Tibial artery (tissue), 4 donors: ENCODE measurements around the gene NTNG2.

Experiments
- DNase-seq, 2 donors: peaks; one replicate each; pipeline ENCODE4 v3.0.0-alpha.2; 2019
- H3K27ac ChIP-seq, 2 donors: fragments of 200-600 bp; sonication (generic) in 1 of 2; 1 replicate in 1 of 2; 2 replicates in 1 of 2; pipeline ENCODE4 v1.5.1; 2018 to 2019; ENCODE audit warnings: mild to moderate bottlenecking in 1 of 2
- H3K27me3 ChIP-seq, 2 donors: fragments of 200-600 bp; sonication (generic) in 1 of 2; one replicate each; pipeline versions ENCODE4 v1.5.1 to v1.6.0; 2016 to 2019
- H3K36me3 ChIP-seq, 3 donors: fragments of 200-600 bp; sonication (generic) in 2 of 3; one replicate each; pipeline ENCODE4 v1.5.1; 2016 to 2019; ENCODE audit warnings: mild to moderate bottlenecking in 2 of 3
- H3K4me1 ChIP-seq, 4 donors: fragments of 200-600 bp; sonication (generic) in 2 of 4; 1 replicate in 3 of 4; 2 replicates in 1 of 4; pipeline ENCODE4 v1.5.1; 2016 to 2019
- H3K4me3 ChIP-seq, 2 donors: fragments of 200-600 bp; sonication (generic) in 1 of 2; 1 replicate in 1 of 2; 2 replicates in 1 of 2; pipeline ENCODE4 v1.5.1; 2018 to 2019; ENCODE audit warnings: mild to moderate bottlenecking in 2 of 2
- H3K9me3 ChIP-seq, 3 donors: fragments of 200-600 bp; sonication (generic) in 1 of 3; one replicate each; pipeline ENCODE4 v1.5.1; 2016 to 2019
- intact Hi-C: fragments of 100-400 bp; cut with DNase I; formaldehyde crosslinking; loops from one replicate; pipeline ENCODE4 v1.15.0; 2023; ENCODE audit warnings: low total_unique reads
- TF ChIP-seq, protein P1 (sequence below), 2 experiments: fragments of 200-600 bp in 1 of 2; fragments of 450-650 bp in 1 of 2; IDR thresholded peaks; one replicate each; pipeline ENCODE4 v1.5.1; 2017 to 2019; ENCODE audit warnings: antibody characterized with exemption in 2 of 2, mild to moderate bottlenecking in 1 of 2, moderate library complexity in 1 of 2

The NTNG2 gene

GRCh38 chr9:132172185-132172584 is 10.3 kb downstream of the NTNG2 start:
- peaks cover 0 to 74% of the 10 kb centered on the region in 2 donors for H3K27me3 ChIP-seq
- H3K4me1 ChIP-seq, result no peaks in the 10 kb centered on the region
- H3K36me3 ChIP-seq, result no peaks in the 10 kb centered on the region
- H3K9me3 ChIP-seq, result no peaks in the 10 kb centered on the region
- H3K27ac ChIP-seq, result no peak overlapping the region
- TF ChIP-seq, protein P1, sequence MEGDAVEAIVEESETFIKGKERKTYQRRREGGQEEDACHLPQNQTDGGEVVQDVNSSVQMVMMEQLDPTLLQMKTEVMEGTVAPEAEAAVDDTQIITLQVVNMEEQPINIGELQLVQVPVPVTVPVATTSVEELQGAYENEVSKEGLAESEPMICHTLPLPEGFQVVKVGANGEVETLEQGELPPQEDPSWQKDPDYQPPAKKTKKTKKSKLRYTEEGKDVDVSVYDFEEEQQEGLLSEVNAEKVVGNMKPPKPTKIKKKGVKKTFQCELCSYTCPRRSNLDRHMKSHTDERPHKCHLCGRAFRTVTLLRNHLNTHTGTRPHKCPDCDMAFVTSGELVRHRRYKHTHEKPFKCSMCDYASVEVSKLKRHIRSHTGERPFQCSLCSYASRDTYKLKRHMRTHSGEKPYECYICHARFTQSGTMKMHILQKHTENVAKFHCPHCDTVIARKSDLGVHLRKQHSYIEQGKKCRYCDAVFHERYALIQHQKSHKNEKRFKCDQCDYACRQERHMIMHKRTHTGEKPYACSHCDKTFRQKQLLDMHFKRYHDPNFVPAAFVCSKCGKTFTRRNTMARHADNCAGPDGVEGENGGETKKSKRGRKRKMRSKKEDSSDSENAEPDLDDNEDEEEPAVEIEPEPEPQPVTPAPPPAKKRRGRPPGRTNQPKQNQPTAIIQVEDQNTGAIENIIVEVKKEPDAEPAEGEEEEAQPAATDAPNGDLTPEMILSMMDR (IDR thresholded peaks at IDR 0.05), result no peak
- intact Hi-C loops, result loop anchor here (5.0 kb wide), 1 partner anchor 65 kb away; no protein-coding TSS in a partner anchor
- no peak overlapping the region for H3K4me3 ChIP-seq
- DNase-seq, result no peak

- peaks cover 0 to 67% of the 10 kb centered on the region in 2 donors for H3K27me3 ChIP-seq
- no peaks in the 10 kb centered on the region for H3K36me3 ChIP-seq
- H3K4me3 ChIP-seq, result no peak overlapping the region
- no peak overlapping the region for H3K27ac ChIP-seq
- intact Hi-C loops, result no loop called here
- TF ChIP-seq, protein P1 (IDR thresholded peaks at IDR 0.05), result no peak
- no peaks in the 10 kb centered on the region for H3K4me1 ChIP-seq
- no peak for DNase-seq
- no peaks in the 10 kb centered on the region for H3K9me3 ChIP-seq
These were observed 13.6 kb downstream of the NTNG2 start for GRCh38 chr9:132175431-132175830.

DNA sequence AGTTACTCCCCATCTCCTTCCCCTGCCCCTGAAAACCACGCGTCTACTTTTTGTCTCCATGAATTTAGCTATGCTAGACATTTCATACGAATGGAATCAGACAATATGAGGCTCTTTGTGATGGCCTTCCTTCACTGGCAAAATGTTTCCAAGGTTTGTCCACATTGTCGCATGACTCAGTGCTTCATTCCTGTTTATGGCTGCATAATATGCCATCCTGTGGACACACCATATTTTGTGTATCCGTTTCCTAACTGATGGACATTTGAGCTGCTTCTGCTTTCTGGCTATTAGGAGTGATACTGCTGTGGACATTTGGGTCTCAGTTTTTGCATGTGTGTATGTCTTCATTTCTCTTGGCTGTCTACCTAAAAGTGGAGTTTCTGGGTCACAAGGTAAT is 14.5 kb downstream of the NTNG2 start:
- Histone ChIP-seq H3K4me3 (no peak overlapping the region), H3K4me1 (no peaks in the 10 kb centered on the region), H3K9me3 (no peaks in the 10 kb centered on the region), H3K27ac (no peak overlapping the region), H3K27me3 (peaks cover 0 to 68% of the 10 kb centered on the region in 2 donors), H3K36me3 (no peaks in the 10 kb centered on the region)
- intact Hi-C loops, result no loop called here
- TF ChIP-seq, protein P1 (IDR thresholded peaks at IDR 0.05), result no peak
- no peak for DNase-seq

DNA sequence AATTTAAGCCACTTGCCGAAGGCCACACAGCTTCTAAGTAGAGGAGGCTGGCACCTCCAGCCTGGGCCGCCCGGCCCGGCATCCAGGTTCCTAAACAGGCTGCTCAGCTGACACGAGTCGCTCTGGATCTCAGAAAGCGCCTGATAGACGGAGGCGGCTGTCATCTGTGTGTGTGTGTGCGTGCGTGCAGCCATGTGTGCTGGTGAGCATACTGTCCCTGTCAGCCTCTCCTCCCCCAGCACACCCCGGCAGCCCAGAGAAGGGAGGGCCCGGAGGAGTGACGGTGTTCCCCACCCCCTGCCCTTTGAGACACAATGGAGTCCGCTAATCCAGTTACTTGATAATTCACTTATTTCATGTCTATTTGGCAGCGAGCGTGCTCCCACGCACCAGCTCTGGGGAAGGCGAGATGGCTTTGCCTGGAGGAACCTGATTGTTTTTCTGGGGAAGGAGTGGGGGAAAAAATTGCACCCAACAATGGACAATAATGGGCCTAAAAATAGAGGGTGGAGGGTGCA is 20.0 kb downstream of the NTNG2 start:
- TF ChIP-seq, protein P1 (IDR thresholded peaks at IDR 0.05), result no peak
- no peak for DNase-seq
- intact Hi-C loops, result no loop called here
- Histone ChIP-seq H3K36me3 (no peaks in the 10 kb centered on the region), H3K4me1 (peaks cover 0 to 3% (median under 1%) of the 10 kb centered on the region in 4 donors), H3K9me3 (no peaks in the 10 kb centered on the region), H3K4me3 (no peak overlapping the region), H3K27ac (no peak overlapping the region), H3K27me3 (peaks cover 0 to 92% of the 10 kb centered on the region in 2 donors)

- no peaks in the 10 kb centered on the region for H3K9me3 ChIP-seq
- peaks cover 0 to 94% of the 10 kb centered on the region in 2 donors for H3K27me3 ChIP-seq
- no peak overlapping the region for H3K4me3 ChIP-seq
- no peak for DNase-seq
- peaks cover 0 to 7% (median 1%) of the 10 kb centered on the region in 4 donors for H3K4me1 ChIP-seq
- TF ChIP-seq, protein P1 (IDR thresholded peaks at IDR 0.05), result no peak
- intact Hi-C loops, result no loop called here
- H3K27ac ChIP-seq, result no peak overlapping the region
- H3K36me3 ChIP-seq, result no peaks in the 10 kb centered on the region
These were observed 20.6 kb downstream of the NTNG2 start for GRCh38 chr9:132182314-132183091.
